Activated naive CD8-positive, alpha-beta T cell treated with anti-CD3 and anti-CD28 coated beads, Interleukin-2, amount 10 ng/mL, durations not matched to agents 7 days and 5 days (primary cell): ENCODE data around the gene WEE2. TPM values are rescaled to one million over a fixed set of nuclear protein-coding genes. Genes with fewer than 3 reads are reported as not detected.
"Not testable (repeated sequence)": the region's sequence is repeated elsewhere in the genome, so short reads cannot be mapped to it uniquely, and the experiment has no call there.

Experiments
- ATAC-seq: fragments of 150-1000 bp; cut with Tn5 transposase; one replicate; pipeline ENCODE4 v1.10.0; 2021; ENCODE audit warnings: low read depth, moderate library complexity
- POLR2A ChIA-PET: fragments of 350-600 bp; sonication (Branson Sonifier 250); formaldehyde crosslinking; loops from one replicate; lab custom pipeline; 2021; ENCODE audit warnings: antibody characterized with exemption; lab: Charles Lee
- DNase-seq: peaks from one replicate; pipeline ENCODE4 v3.0.0; 2021
- H3K27ac Mint-ChIP-seq: one replicate; pipeline ENCODE4 v1.8.0; 2022; ENCODE audit warnings: mild to moderate bottlenecking, mixed read lengths
- H3K27me3 Mint-ChIP-seq: one replicate; pipeline ENCODE4 v1.8.0; 2022; ENCODE audit warnings: mild to moderate bottlenecking, moderate library complexity, mixed read lengths
- H3K36me3 Mint-ChIP-seq: one replicate; pipeline ENCODE4 v1.8.0; 2021; ENCODE audit warnings: mild to moderate bottlenecking, mixed read lengths
- H3K4me1 Mint-ChIP-seq: one replicate; pipeline ENCODE4 v1.8.0; 2021; ENCODE audit warnings: mixed read lengths
- H3K4me3 Mint-ChIP-seq: one replicate; pipeline ENCODE4 v1.8.0; 2022; ENCODE audit warnings: mild to moderate bottlenecking, moderate library complexity, mixed read lengths
- H3K9me3 Mint-ChIP-seq: one replicate; pipeline ENCODE4 v1.8.0; 2021; ENCODE audit warnings: mixed read lengths
- total RNA-seq, 2 experiments: library from RNA; stranded (reverse); gene quantifications; one replicate each; pipeline ENCODE4 v1.2.3, GENCODE V29; 2021

Gene WEE2
- total RNA-seq, 2 experiments from 2014 or later: not detected

DNA sequence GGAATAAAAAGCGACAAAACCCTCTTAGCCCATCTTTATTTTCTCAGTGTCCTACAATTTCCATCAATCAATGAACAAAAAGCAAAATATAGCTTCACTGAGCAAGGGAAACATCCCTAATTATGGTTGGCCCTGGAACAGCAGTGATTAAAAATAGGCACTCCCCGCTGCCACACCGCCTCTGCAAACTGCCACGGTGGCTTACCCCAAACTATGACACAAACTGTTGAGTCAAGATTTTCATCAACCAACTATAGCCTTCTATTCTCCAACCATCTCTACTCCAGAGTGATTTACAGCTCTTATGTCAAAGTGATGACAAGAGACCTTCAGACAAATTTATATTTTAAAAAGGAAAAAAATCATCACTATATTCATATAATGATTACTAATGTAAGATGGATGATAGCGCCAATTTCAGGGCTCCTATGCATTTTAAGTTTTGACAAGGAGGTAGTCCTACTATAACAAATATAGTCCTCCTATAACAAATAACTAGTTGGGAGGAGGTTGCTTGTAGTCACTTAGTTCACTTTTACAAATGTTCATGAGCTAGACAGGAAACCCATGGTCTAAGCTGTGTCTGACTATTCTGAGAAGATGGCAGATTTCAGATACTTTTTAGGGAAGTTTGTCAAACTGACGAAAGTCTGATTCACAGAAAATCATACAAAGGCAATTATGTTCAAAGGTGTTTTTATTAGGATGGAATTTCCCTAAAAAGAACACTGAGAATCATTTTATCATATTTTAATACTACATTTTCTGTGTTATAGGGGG is 32.5 kb upstream of the WEE2 start:
- POLR2A ChIA-PET: no interaction called here
- Mint-ChIP-seq H3K9me3 (peaks cover 4% of the 10 kb centered on the region), H3K4me1 (peaks cover 19% of the 10 kb centered on the region), H3K36me3 (peaks cover 39% of the 10 kb centered on the region), H3K27me3 (no peaks in the 10 kb centered on the region), H3K4me3 (no peak overlapping the region), H3K27ac (no peak overlapping the region)
- DNase-seq (no peak), ATAC-seq (peak; percentile 43)

DNA sequence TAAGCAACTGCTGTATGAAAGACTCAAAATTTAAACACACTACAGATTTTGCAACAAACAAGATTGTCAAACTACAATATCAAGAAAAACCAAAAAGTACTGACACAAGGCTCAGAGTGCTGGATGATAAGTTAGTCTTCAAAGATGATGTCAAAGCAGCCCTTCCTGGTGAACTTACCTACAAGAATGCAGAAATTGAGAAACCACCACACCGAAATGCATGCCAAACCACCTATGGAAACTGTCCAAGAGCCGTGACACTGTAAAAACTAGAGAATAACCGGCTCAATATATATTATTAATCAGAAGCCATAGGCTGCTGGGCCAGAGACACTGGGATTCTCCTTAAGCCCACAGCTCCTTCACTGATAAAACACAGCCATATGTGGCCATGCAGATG is 31.5 kb upstream of the WEE2 start:
- H3K36me3 Mint-ChIP-seq: peaks cover 39% of the 10 kb centered on the region
- POLR2A ChIA-PET: no interaction called here
- DNase-seq: no peak

DNA sequence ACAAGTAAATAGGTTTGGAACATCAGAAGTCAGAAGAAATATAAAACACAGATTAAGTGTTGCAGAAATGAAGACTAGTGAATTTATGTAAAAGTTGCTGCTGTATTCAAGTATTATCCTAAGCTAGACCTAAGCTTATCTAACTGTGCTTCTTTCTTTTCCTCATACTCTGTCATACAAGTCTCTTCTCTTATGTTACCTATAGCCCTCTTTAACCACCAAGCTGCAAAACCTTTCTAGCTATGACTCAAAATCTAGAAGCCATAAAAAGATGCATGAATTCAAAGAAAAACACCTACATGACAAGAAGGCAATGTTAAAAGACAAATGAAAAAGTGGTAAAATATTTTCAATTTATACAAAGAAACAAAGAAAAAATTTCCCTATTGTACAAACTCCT is 29.1 kb upstream of the WEE2 start:
- peaks cover 1% of the 10 kb centered on the region for H3K9me3 Mint-ChIP-seq
- H3K27ac Mint-ChIP-seq: no peak overlapping the region
- peaks cover 37% of the 10 kb centered on the region for H3K36me3 Mint-ChIP-seq
- ATAC-seq (peak; percentile 55), DNase-seq (no peak)
- peaks cover 19% of the 10 kb centered on the region for H3K4me1 Mint-ChIP-seq
- POLR2A ChIA-PET: interaction anchor here (0.5 to 2.2 kb wide), 2 partner anchors 22 to 24 kb away, joined by 3 to 7 read pairs; partner anchors contain the start of gene DENND11
- H3K4me3 Mint-ChIP-seq: peak overlapping the region; percentile 11
- H3K27me3 Mint-ChIP-seq: no peaks in the 10 kb centered on the region

More for the DNA sequence above, 31.5 kb upstream of the WEE2 start:
- H3K4me1 Mint-ChIP-seq: peaks cover 19% of the 10 kb centered on the region
- peaks cover 4% of the 10 kb centered on the region for H3K9me3 Mint-ChIP-seq
- H3K4me3 Mint-ChIP-seq: no peak overlapping the region
- no peak for ATAC-seq
- no peaks in the 10 kb centered on the region for H3K27me3 Mint-ChIP-seq
- peak overlapping the region; percentile 21 for H3K27ac Mint-ChIP-seq

DNA sequence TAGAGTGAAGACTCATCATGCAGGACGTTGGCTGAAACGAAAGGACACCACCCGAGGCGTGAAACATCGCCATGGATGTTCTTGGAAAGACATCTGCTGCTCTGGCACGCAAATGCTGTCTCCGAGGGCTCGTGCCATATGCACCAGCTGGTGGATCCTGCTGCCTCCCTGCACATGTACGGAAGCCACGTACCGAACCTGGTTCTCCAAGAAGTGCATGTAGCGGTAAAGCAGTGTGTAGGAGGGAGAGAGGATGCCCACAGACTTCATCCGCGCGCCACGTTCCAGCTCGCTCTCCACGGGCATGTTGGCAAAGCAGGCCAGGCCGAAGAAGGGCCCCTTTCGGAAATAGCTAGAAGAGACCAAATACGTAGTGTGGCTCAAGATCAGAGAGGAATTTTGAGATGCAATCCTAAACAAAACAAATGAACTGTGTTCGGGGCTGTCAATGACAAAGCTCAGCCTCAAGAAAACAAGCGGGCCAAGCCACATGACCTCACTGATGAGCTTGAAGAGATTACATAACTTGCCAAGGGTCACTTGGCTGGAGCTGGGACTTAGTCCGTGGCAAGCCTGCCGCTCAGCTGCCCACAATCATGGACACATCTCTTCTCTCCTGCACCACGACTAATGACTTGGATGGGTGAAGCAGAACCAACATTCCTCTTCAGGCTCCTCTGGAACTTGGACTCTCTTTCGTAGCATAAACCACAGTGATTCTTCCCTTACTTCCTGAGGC is 22.7 kb upstream of the WEE2 start:
- DNase-seq: no peak
- H3K4me3 Mint-ChIP-seq: no peak overlapping the region
- ATAC-seq: no peak
- H3K27me3 Mint-ChIP-seq: no peaks in the 10 kb centered on the region
- POLR2A ChIA-PET: interaction anchor here (1.0 kb wide), 1 partner anchor 16 kb away, joined by 4 read pairs; the partner anchor contains the start of gene DENND11
- H3K9me3 Mint-ChIP-seq: peaks cover under 1% of the 10 kb centered on the region
- H3K36me3 Mint-ChIP-seq: peaks cover 33% of the 10 kb centered on the region
- H3K27ac Mint-ChIP-seq: no peak overlapping the region
- peaks cover 13% of the 10 kb centered on the region for H3K4me1 Mint-ChIP-seq

DNA sequence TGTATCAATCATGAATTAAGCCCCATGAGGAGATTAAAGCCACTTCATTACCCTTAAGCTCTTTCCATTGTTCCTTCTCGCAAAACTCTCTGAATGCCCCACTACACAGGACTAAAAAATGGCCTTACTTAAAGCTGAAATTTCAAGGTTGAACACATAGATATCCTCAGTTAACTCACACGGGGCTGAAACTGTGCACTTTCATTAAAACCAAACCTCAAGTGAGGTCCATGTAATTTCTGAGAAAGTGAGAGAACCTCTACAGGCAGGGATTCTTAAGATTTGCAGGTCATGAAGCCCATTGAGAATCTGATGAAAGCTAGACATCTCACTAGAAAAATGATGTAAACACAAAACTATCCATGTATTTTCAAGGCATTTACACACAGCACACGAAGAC is 22.1 kb upstream of the WEE2 start:
- ATAC-seq (no peak), DNase-seq (no peak)
- peaks cover 13% of the 10 kb centered on the region for H3K4me1 Mint-ChIP-seq
- no peak overlapping the region for H3K4me3 Mint-ChIP-seq
- peaks cover 29% of the 10 kb centered on the region for H3K36me3 Mint-ChIP-seq
- POLR2A ChIA-PET: interaction anchor here (1.0 kb wide), 1 partner anchor 15 kb away, joined by 4 read pairs; the partner anchor contains the start of gene DENND11
- H3K27ac Mint-ChIP-seq: no peak overlapping the region
- no peaks in the 10 kb centered on the region for H3K27me3 Mint-ChIP-seq
- no peaks in the 10 kb centered on the region for H3K9me3 Mint-ChIP-seq

DNA sequence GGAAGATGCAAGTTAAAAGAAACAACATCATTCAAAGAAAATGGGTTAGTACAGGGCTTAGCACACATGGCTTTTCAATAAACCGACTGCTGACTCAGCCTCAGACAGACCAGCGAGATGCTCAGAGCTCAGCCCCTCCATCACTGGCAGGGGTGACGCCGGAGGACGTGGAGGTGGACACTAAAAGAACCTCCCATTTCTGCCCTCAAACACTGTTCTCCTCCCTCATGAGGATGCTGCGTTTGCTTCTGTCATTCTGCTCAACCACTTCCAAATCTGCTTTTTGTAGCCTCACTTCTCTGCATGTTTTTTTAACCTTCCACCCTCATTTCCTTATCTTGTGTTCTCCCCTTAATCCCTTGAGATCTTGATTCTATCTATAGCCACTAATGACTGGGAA is 21.5 kb upstream of the WEE2 start:
- ATAC-seq: no peak
- H3K27ac Mint-ChIP-seq: no peak overlapping the region
- POLR2A ChIA-PET: interaction anchor here (1.0 kb wide), 1 partner anchor 15 kb away, joined by 4 read pairs; the partner anchor contains the start of gene DENND11
- no peak for DNase-seq
- H3K4me1 Mint-ChIP-seq: peaks cover 14% of the 10 kb centered on the region
- no peak overlapping the region for H3K4me3 Mint-ChIP-seq
- H3K9me3 Mint-ChIP-seq: no peaks in the 10 kb centered on the region
- peaks cover 29% of the 10 kb centered on the region for H3K36me3 Mint-ChIP-seq
- no peaks in the 10 kb centered on the region for H3K27me3 Mint-ChIP-seq

DNA sequence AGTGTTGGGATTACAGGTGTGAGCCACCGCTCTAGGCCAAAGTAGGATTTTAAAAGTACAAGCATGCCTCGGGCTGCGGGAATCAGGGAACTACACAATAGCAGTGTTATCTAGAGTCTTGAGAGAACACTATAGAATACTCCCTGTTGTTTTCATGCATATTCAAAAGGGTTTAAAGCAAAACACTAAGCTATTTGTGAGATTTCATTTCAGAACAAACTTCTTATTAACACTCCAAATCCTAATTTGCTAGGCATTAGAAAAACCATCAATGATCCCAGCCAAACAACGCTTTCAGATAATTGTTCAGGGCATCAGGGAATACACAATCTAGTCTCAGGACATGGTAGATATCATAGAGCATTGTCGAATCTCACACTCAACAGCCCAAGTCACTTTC is 20.1 kb upstream of the WEE2 start:
- DNase-seq (no peak), ATAC-seq (no peak)
- peaks cover 14% of the 10 kb centered on the region for H3K4me1 Mint-ChIP-seq
- H3K27ac Mint-ChIP-seq: no peak overlapping the region
- no peaks in the 10 kb centered on the region for H3K9me3 Mint-ChIP-seq
- H3K27me3 Mint-ChIP-seq: no peaks in the 10 kb centered on the region
- POLR2A ChIA-PET: interaction anchor here (1.0 kb wide), 1 partner anchor 13 kb away, joined by 3 read pairs; the partner anchor contains the start of gene DENND11
- no peak overlapping the region for H3K4me3 Mint-ChIP-seq
- H3K36me3 Mint-ChIP-seq: peaks cover 18% of the 10 kb centered on the region

DNA sequence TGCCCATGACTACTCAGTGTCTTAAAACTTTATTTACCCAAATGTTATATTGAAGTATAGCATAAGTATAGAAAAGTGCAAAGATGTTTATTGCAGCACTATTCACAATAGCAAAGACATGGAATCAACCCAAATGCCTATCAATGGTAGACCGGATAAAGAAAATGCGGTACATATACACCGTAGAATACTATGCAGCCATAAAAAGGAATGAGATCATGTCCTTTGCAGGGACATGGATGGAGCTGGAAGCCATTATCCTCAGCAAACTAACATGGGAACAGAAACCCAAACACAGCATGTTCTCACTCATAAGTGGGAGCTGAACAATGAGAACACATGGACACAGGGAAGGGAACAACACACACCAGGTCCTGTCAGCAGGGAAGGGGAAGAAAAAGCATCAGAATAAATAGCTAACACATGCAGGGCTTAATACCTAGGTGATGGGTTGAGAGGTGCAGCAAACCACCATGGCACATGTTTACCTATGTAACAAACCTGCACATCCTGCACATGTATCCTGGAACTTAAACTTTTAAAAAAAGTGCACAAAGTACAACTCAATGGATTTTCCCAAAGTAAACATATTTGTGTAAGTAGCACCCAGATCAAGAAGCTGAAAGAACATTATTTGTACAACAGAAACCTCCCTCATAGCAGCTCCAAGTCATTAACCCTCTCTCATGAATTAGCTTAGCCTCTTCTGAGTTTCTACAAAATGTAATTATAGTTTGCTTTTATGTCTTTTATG is 18.9 kb upstream of the WEE2 start:
- POLR2A ChIA-PET, H3K9me3 Mint-ChIP-seq, H3K27me3 Mint-ChIP-seq, H3K4me3 Mint-ChIP-seq, H3K27ac Mint-ChIP-seq, ATAC-seq, DNase-seq: not testable (repeated sequence)
- Mint-ChIP-seq H3K4me1 (peaks cover 14% of the 10 kb centered on the region), H3K36me3 (peaks cover 14% of the 10 kb centered on the region)

DNA sequence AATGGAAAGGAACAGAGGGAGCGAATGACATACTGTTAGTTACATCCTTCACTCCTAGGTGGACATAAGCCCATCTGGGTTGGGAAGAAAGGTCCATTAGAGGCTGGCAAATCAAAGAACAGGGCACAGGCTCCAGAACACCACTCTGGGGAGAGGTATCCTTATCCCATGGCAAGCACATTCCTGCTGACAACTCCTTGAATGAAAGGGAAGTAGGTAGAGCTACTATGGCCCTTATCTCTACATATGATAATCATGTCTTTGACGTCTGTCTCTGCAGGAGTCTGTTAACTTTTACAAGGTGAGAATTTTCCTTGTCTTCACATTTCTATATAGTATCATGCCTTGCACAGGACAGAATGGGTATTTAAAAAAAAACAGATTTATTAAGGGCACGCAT is 16.6 kb upstream of the WEE2 start:
- DNase-seq (no peak), ATAC-seq (no peak)
- no peak overlapping the region for H3K4me3 Mint-ChIP-seq
- peaks cover 10% of the 10 kb centered on the region for H3K36me3 Mint-ChIP-seq
- H3K4me1 Mint-ChIP-seq: peaks cover 10% of the 10 kb centered on the region
- H3K27me3 Mint-ChIP-seq: no peaks in the 10 kb centered on the region
- POLR2A ChIA-PET: no interaction called here
- no peak overlapping the region for H3K27ac Mint-ChIP-seq
- H3K9me3 Mint-ChIP-seq: no peaks in the 10 kb centered on the region

DNA sequence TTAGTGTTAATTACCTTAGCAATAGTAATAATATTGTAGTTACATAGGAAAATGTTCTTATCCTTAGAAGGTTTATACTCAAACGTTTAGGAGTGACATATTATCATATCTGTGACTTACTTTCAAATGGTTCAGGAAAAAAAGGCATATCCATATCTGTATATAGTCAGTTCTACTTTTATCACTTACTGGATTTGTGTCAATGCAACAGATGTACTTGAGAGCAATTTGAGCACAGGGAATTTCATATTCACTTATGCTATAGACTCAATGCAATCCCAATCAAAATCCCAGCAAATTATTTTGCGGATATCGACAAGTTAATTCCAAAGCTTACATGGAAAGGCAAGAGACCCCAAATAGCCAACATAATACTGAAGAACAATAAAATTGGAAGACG is 16.2 kb upstream of the WEE2 start:
- H3K4me3 Mint-ChIP-seq: no peak overlapping the region
- H3K4me1 Mint-ChIP-seq: peaks cover 8% of the 10 kb centered on the region
- DNase-seq: no peak
- POLR2A ChIA-PET: no interaction called here
- no peaks in the 10 kb centered on the region for H3K9me3 Mint-ChIP-seq
- no peak overlapping the region for H3K27ac Mint-ChIP-seq
- ATAC-seq: no peak
- H3K36me3 Mint-ChIP-seq: peaks cover 10% of the 10 kb centered on the region
- H3K27me3 Mint-ChIP-seq: no peaks in the 10 kb centered on the region

DNA sequence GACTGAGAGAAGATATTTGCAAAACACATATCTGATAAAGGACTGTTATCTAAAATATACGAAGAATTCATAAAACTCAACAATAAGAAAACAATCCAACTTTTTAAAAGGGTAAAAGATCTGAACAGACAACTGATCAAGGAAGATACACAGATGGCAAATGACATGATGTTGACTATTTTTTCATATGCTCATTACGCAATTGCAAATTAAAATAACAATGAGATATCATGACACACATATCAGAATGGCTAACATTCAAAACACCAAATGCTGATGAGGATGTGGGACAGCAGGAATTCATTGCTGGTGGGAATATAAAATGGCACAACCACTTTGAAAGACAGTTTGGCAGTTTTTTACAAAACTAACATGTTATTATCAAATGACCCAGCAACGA is 15.1 kb upstream of the WEE2 start:
- no peaks in the 10 kb centered on the region for H3K27me3 Mint-ChIP-seq
- peaks cover 11% of the 10 kb centered on the region for H3K36me3 Mint-ChIP-seq
- peaks cover 10% of the 10 kb centered on the region for H3K4me1 Mint-ChIP-seq
- H3K9me3 Mint-ChIP-seq: no peaks in the 10 kb centered on the region
- no peak overlapping the region for H3K4me3 Mint-ChIP-seq
- ATAC-seq (no peak), DNase-seq (no peak)
- POLR2A ChIA-PET: no interaction called here
- H3K27ac Mint-ChIP-seq: no peak overlapping the region

DNA sequence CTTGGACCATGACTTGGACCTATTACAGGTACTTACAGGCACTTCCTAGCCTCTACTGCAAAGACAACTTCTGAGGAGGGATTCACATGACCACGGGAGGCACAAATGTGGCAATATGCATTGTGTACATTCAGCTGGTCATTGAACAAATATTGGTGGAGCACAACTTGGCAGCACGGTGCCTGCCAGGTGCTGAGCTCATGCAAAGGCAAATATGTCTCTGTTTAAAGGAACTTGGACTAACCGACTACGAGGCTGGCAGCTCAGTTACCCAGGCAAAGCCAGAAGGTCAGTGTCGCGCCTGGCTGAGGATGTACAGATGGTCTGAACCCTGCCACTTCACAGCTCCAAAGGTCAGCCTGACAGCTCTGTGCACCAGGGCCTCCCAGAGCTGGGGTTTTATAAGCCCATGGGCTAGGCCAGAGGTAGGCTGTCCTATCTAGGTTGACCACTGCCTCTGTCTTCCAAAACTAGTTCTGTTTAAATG is 12.3 kb upstream of the WEE2 start:
- POLR2A ChIA-PET: interaction anchor here (1.3 kb wide), 1 partner anchor 42 kb away, joined by 3 read pairs; the partner anchor contains the start of gene SSBP1
- DNase-seq (no peak), ATAC-seq (no peak)
- H3K27ac Mint-ChIP-seq: no peak overlapping the region
- peaks cover 36% of the 10 kb centered on the region for H3K4me1 Mint-ChIP-seq
- H3K4me3 Mint-ChIP-seq: no peak overlapping the region
- H3K9me3 Mint-ChIP-seq: no peaks in the 10 kb centered on the region
- peaks cover 18% of the 10 kb centered on the region for H3K36me3 Mint-ChIP-seq
- no peaks in the 10 kb centered on the region for H3K27me3 Mint-ChIP-seq

DNA sequence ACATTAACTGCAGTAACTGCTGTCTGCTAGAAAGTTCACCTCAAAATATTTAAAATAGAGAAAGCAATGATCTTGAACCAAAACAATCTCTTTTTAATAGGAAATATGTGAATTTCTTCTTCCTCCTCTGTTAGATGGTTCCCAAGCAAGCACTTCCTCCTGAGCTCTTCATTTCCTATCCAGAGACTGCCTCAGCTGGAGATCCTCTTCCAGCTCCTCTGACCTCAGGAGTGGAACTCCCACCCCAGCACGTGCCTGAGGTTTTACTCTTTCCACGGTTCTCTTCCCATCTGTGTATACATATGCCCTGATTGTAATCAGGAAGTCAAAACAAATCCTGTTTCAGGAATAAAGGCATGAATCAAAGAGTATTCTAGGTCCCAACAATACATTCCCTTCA is 11.8 kb upstream of the WEE2 start:
- H3K4me1 Mint-ChIP-seq: peaks cover 36% of the 10 kb centered on the region
- H3K27ac Mint-ChIP-seq: no peak overlapping the region
- POLR2A ChIA-PET: interaction anchor here (1.3 kb wide), 1 partner anchor 42 kb away, joined by 3 read pairs; the partner anchor contains the start of gene SSBP1
- no peaks in the 10 kb centered on the region for H3K27me3 Mint-ChIP-seq
- no peak overlapping the region for H3K4me3 Mint-ChIP-seq
- H3K9me3 Mint-ChIP-seq: no peaks in the 10 kb centered on the region
- ATAC-seq (no peak), DNase-seq (no peak)
- peaks cover 18% of the 10 kb centered on the region for H3K36me3 Mint-ChIP-seq
